8988T (cell line): ENCODE measurements around the gene ACSM2B.
"Not testable (repeated sequence)": the region's sequence is repeated elsewhere in the genome, so short reads cannot be mapped to it uniquely, and the experiment has no call there.

Source experiments
- DNase-seq: peaks from one replicate; pipeline ENCODE4 v3.0.0; 2011

ACSM2B gene

DNA sequence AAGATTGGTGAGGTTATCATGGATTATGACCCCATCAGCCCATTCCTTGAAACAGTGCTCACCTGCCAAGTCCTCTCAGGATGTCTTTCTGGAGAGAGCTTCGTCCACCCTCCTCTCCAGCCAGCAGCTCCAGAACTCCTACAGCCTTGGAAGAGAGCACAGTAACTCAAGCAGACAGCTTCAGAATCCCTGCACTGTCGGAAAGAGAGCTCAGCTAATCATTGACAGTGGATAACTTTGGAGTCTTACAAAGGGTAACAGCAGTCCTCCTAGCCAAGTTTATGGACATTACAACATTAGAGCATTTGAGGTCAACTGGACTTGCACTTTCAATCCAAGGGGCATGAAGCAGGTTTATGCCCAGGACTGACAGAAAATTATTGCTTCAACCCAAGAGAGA, at the start of gene ACSM2B:
Gene ACSM2B (minus strand): TSS at position 223 of the 400 bp plus-strand sequence. CDS start 11,522 bp downstream, outside the sequence.
- not testable (repeated sequence) for DNase-seq

DNA sequence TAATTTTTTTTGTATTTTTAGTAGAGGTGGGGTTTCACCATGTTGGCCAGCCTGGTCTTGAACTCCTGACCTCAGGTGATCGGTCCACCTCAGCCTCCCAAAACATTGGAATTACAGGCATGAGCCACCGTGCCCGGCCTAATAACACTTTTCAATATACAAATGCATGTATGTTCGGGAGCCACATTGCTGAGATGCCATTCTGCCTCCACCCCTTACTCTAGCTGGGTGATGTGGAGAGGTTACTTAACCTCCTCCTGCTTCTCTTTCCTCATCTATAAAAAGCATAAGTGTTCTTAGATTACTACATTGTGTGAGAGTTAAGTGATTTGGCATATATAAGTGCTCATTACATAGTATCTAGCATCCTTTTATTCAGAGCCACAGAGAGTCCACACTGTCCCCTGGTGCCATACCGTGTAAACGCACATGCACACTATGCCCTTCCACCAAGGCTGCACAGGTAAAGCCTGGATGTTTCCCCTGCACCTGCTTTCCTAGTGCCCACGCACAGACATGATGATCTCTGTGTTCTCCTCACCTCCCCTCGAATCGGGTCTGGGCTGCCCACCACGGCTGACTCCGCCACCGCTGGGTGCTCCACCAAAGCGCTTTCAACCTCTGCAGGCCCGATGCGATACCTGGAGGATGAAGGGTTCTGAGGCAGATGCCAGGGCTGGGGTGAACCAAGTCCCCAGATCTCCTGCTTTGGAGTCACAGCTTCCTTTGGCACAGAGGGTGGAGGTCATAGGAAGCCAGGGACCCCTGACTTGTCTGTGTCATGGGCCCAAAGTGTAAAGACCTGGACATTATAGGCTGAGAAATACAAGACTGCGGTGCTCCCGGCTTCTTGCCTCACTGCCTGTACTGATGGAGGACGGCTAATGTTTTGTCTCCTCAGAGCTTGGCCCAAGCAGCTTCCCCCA, 49.0 kb upstream of the ACSM2B start:
- no peak for DNase-seq

- DNase-seq, result no peak
Observed at GRCh38 chr16:20624205-20624604, 48.0 kb upstream of the ACSM2B start.

- no peak for DNase-seq
Observed at GRCh38 chr16:20622498-20622870, 46.3 kb upstream of the ACSM2B start.

- DNase-seq, result no peak
Observed at GRCh38 chr16:20621406-20621805, 45.2 kb upstream of the ACSM2B start.

- DNase-seq, result no peak
Observed at GRCh38 chr16:20620770-20621169, 44.6 kb upstream of the ACSM2B start.

DNA sequence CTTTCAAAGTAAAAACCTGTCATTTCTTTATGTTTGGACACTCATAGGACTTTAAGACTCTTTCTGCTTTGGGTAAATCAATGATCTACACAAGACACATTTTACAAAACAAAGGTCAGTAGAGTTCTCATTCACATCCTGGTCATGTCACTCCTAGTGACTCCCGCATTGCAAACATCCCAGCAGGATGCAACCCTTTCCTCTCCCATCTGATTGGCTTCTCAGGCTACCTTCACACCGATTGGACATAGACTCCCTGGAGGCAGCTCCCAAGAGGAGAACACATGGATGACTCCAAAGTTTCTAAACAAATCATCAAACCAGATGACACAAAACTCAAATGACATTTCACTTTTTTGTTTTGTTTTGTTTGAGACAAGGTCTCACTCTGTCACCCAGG, 43.8 kb upstream of the ACSM2B start:
- DNase-seq, result no peak

- DNase-seq, result no peak
Observed at GRCh38 chr16:20617271-20617670, 41.1 kb upstream of the ACSM2B start.

DNA sequence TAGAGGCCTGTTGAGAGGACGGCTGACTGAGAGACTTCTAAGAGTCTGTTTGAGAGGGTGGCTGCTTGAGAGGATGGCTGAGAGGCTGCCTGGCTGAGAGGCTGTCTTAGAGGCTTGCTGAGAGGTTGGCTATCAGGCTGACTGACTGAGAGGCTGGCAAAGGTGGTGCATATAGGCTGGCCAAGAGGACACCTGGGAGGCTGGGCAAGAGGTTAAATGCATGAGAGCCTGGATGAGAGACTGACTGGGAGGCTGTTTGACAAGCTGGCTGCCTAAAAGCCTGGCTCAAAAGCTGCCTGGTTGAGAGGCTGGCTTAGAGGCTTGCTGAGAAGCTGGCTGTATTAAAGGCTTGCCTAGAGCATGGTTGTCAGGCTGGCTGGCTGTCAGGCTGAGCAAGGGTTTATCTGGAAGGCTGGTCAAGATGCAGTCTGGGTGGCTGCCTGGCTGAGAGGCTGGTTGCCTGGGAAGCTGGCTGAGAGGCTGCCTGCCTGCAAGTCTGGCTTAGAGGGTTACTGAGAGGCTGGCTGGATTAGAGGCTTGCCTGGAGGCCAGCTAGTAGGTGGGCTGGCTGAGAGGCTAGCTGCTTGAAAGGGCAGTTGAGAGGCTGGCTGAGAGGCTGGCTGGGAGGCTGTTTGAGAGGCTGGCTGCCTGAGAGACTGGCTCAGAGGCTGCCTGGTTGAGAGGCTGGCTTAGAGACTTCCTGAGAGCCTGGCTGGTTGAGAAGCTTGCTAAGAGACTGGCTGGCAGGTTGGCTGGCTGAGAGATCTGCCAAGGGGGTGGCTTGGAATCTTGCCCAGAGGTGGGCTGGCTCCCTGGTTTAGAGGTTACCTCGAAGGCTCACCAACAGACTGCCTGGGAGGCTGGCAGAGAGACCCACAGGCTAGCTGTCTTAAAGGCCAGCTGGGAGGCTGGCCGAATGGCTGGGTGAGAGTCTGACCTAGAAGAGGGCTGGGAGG, 38.3 kb upstream of the ACSM2B start:
- no peak for DNase-seq

DNA sequence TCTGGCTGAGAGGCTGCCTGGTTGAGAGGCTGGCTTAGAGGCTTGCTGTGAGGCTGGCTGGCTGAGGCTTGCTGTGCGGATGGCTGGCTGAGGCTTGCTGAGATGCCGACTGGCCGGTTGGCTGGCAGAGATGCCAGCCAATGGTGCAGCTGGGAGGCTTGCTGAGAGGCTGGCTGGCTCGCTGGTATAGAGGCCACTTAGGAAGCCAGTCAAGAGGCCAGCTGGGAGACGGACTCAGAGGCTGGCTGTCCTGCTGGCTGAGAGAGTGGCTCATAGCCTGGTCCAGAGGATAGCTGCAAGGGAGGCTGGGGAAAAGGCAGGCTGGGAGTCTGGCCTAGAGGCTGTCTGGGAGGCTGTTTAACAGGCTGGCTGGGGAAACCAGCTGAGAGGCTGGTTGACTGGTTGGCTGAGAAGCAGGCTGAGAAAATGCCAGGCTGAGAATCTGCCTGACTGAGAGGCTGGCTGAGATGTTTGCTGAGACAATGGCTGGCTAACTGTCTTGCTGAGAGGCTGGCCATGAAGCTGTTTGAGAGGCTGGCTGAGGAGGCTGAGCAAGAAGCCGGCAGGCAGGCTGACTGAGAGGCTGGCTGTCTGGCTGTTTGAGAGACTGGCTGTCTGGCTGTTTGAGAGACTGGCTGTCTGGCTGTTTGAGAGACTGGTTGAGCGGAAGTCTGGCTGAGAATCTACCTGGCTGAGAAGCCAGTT, 37.5 kb upstream of the ACSM2B start:
- DNase-seq, result no peak

GRCh38 chr16:20612551-20613480, 36.6 kb upstream of the ACSM2B start:
- no peak for DNase-seq

DNA sequence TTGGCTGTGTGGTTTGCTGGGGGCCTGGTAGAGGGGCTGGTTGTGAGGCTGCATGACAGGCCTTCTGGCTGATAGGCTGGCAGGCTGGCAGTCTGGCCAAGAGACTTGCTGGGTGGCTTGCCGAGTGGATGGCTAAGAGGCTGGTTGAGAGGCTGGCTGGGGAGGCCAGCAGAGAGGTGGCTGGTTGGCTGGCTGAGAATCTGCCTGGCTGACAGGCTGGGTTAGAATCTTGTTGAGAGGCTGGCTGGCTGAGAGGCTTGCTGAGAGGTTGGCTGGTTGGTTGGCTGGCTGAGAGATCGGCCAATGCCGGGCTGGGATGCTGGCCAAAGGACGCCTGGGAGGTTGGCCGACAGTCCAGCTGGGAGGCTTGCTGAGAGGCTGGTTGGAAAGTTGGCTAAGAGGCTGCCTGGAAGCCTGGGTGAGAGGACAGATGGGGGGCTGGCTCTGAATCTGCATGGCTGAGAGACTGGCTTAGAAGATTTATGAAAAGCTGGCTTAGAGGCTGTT, 35.9 kb upstream of the ACSM2B start:
- DNase-seq, result no peak

GRCh38 chr16:20611350-20611902, 35.3 kb upstream of the ACSM2B start:
- no peak for DNase-seq

DNA sequence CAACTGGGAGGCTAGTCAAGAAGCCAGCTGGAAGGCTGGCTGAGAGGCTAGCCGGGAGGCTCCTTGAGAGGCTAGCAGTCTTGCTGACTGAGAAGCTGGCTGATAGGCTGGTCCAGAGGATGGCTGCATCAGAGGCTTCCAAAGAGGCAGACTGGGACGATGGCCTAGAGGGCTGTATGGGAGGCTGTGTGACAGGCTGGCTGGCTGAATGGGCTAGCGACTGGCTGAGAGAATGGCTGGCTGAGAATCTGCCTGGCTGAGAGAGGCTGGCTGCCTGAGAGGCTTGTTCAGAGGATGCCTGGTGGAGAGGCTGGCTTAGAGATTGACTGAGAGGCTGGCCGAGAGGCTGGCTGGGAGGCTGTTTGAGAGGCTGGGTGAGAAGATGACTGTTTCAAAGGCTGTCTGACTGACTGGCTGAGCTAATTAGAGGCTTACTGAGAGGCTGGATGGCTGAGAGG, 34.8 kb upstream of the ACSM2B start:
- DNase-seq, result no peak

GRCh38 chr16:20610211-20610891, 34.2 kb upstream of the ACSM2B start:
- no peak for DNase-seq

GRCh38 chr16:20602205-20602604, 26.0 kb upstream of the ACSM2B start:
- not testable (repeated sequence) for DNase-seq

DNA sequence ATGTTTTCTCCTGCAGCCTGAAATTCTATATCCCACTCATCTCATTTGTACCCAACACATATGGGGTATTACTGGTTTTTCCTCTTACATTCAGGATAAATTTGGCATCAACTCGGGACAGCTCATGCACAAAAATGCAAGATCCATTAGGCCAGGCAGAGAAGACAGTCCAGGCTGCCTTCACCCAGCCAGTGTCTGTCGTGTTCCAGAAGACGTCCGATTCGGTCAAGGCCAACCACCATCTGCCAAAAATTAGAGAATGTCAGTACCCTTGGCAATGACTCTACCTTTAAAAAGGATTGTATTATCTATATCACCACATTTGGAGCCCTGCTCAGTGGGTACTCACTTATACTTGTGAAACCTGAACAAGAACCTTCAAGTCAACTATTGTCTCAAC, 23.3 kb upstream of the ACSM2B start:
- not testable (repeated sequence) for DNase-seq

DNA sequence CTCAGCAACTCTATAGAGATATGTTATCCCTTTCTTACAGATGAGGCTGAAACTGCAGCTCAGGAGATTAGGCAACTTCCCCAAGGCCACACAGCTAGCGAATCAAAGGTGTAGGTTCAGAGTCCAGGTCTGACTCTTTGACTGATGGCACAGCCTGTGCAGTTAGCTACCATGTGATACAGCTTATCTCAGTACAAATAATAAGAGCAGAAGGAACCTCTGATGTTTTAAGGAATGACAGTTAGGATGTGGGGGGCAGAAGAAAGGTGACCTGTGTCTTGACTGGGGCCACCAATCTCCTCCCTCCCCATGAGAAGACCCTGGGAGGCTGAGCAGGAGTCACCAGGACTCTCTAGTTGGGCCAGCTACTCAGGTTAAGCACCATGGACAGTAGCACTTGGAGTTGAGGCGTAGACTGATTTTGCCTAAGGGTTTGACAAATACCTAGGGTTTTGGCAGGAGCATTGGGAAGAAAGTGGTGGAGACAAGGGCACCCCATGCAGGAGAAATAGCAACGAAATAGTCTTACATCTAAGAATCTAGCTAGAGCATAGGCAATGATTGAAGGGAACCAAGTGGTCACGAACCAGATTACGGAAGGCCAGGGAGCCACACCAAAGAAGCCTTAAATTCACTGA, 22.8 kb upstream of the ACSM2B start:
- DNase-seq, result no peak

DNA sequence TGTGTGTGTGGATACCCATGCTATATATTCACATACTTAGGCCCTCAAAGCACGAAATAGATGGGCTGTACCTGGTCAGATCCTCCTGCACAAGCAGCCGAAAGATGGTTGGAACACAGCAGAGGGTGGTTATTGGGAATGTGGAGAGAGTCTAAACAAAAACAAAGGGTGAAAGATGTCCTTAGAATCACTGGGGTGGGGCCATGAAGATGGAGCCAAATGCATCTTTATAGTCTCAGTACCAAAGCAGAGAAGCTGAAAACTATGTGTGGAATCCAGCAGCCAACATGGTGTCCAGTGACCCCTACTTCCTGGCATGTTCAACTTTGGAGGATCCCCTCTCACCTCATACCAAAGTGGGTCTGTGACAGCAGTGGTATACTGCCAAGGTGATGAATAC, 19.5 kb upstream of the ACSM2B start:
- DNase-seq, result not testable (repeated sequence)

GRCh38 chr16:20595068-20595467, 18.9 kb upstream of the ACSM2B start:
- DNase-seq, result not testable (repeated sequence)
